Stimulated activated CD4-positive, alpha-beta T cell treated with anti-CD3 and anti-CD28 coated beads, Interleukin-4, amount 100 ng/mL, for 48 hours (primary cell): Measurements from ENCODE around the gene CTDSPL.
"Not testable (repeated sequence)": the region's sequence is repeated elsewhere in the genome, so short reads cannot be mapped to it uniquely, and the experiment has no call there.

Experiments
- DNase-seq, 2 donors: peaks; one replicate each; pipeline ENCODE4 v3.0.0-alpha.2; 2020; ENCODE audit warnings: low read depth in 2 of 2

CTDSPL gene

DNA sequence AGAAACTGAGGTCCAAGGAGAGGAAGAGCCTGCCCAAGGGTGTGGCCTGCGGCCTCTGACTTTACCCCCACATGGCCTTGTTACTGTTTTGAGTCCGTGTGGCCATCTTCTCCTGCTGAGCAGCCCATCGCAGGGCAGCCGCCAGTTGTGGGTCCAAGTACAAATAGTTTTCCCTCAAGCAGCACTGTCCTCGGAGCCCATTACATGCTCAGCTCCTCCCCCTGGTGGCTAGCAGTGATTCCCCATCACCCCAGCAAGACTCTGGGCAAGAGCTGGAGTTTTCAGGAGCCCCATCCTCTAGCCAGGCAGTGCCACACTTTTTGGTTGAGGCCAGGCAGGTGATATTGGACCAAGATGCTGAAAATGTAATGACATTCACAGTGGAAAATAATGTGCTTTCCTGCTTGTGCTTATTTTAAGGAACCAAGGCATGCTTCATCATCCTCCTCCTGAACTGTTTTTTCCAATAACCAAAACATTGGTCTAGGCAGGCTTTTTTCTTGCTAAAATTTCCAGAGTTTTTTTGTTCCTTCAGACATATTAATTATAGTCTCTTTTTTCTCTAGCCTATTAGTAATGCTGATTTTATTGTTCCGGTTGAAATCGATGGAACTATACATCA is 105.7 kb downstream of the CTDSPL start:
- DNase-seq: peak; percentile 49 to 59

DNA sequence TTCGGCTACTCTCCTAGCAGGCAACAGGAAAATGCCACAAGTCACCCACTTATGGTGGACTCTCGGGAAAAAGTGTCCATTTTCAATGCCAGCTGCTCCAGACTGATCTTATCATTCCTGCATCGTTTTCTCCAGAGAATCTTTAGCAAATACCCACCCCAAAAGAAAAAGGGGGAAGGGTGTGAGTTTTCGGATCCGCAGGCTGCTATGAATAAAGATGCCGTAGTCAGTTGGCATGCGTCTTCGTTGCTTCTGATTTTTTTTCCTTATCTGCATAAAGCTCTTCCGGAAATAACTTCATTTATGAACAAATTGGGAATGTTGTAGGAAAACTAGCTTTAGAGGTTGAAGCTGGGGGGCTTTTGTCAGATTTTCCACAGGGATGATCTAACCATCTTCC is 106.5 kb downstream of the CTDSPL start:
- DNase-seq: no peak

DNA sequence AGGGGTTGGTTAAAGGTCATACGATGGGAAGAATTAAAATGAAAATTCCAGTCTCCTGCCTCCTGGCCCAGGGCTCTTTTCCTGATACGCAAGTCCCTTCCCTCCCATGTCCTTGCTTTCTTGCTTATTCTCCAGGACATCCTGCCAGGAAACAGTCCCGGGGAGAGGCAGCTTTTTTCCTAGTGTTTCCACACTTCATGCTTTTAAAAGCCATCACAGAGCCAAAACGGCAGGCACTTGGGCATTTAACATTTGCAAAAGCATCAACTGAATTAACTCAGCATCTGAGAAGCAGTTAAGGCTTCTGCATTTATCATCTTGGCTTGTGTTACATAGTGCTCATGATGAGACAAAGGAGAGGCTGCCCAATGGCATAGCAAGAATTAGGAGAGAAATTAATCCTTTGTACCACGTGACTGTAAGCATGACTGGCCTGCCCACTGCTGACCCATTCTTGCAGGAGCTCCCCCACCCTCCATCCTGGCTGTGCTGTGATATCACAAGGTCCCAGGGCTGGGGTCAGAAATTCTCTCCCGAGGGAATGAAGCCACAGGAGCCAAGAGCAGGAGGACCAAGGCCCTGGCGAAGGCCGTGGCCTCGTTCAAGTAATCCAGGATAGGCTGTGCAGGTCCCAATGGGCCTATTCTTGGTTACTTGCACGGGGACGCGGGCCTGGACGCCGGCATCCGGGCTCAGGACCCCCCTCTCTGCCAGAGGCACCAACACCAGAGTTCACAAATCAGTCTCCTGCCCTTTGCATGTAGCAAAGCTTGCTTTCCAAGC is 107.3 kb downstream of the CTDSPL start:
- no peak for DNase-seq

DNA sequence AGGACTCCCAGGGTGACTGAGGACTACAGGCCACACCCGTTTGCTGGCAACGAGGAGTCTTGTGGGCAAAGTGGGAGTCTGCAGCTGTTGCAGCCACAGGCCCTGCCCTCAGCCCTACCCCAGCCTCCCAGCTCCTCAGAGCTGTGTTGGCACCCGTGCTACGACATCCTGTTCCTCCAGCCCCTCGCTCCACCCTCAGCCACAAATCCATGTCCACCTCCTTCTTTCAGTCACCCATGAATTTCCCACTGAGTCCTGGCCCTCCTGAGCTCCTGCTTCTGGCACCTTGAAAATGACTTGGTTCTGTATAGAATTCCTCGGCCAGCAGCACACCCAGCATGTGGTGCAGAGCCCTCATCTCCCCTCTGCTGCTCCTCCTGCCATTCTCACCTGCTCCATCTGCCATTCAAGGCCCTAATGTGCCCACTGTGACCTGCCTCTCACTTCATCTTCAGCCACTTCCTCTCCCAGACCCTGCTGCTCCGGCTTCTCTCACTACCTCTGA is 108.0 kb downstream of the CTDSPL start:
- no peak for DNase-seq

DNA sequence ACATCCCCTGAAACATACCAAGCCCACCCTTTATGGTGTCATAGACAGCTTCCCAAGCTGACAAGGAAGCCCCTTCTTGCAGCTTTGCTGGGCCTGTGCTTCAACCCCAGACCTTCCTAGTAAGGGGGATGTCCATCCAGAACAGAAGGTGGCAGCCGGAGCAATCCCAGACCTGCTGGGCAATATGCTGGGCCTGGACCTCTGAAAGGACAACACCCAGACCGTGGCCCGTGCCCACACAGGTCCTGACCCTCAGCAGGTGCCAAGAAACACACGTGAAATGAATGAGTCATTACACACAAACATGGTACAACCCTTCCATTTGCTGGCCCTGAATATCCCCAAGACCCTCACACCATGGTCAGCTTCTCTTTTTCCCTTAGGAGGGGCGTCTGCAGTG is 109.1 kb downstream of the CTDSPL start:
- no peak for DNase-seq

DNA sequence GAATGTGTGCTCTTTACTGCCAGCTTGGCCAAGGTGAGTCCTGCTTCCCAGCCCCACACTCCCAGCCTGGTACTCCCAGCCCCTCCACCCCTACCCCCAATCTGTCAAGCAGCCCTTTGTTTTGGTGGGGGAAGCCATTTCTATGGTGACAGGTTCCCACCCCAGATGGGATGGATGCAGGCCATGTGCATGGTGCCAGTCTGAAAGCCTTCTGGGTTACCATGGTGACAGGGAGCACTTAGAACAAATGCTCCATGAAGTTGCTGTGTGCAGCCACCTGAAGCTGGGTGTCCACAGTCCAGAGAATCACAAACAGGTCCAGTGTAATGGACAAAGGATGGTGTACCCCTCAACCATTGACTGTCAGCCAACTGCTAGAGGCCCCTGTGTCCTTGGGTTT is 109.8 kb downstream of the CTDSPL start:
- no peak for DNase-seq

DNA sequence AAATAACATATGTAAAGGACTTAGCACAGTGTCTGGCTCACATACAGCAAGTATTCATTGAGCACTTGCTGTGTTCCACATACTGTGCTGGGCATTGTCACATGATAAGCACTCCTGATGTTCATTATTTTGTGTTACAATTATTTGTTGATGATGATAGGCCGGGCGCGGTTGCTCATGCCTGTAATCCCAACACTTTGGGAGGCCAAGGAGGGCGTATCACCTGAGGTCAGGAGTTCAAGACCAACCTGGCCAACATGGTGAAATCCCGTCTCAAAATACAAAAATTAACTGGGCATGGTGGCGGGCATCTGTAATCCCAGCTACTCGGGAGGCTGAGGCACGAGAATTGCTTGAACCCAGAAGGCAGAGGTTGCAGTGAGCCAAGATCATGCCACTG is 110.4 kb downstream of the CTDSPL start:
- DNase-seq: not testable (repeated sequence)

DNA sequence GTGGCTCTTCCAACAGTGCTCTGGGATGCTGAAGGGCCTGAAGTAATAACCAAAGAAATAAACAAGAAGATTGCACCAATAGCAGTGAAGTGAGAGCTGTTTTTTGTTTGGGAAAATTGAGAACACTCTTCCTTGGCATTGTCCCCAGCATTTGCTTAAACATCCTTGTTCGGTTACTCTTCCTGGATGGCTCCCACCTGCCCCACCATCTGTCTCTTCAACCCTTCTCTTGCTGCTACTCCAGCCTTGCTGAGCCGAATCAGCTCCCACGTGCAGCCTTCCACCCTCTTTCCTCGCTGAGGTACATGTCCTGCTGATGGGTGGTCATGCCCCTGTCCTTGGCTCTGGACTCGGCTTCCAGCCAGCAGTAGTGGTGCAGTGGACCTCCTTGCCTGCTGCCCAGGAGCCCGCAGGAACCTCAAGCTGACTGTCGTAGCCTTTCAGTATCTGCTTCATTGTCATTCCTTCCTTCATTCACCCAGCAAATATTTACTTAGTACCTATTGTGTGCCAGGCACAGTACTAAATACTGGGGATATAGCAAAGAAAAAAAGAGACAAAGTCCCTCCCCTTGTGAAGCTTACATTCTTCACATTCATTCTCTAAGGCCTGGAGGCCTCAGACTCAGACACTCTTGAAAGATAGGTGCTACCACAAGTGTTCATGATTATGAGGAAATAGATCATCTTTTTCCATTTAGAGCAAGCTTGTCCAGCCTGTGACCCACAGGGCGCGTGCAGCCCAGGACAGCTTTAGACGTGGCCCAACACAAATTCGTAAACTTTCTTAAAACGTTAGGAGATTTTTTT is 111.8 kb downstream of the CTDSPL start:
- no peak for DNase-seq

DNA sequence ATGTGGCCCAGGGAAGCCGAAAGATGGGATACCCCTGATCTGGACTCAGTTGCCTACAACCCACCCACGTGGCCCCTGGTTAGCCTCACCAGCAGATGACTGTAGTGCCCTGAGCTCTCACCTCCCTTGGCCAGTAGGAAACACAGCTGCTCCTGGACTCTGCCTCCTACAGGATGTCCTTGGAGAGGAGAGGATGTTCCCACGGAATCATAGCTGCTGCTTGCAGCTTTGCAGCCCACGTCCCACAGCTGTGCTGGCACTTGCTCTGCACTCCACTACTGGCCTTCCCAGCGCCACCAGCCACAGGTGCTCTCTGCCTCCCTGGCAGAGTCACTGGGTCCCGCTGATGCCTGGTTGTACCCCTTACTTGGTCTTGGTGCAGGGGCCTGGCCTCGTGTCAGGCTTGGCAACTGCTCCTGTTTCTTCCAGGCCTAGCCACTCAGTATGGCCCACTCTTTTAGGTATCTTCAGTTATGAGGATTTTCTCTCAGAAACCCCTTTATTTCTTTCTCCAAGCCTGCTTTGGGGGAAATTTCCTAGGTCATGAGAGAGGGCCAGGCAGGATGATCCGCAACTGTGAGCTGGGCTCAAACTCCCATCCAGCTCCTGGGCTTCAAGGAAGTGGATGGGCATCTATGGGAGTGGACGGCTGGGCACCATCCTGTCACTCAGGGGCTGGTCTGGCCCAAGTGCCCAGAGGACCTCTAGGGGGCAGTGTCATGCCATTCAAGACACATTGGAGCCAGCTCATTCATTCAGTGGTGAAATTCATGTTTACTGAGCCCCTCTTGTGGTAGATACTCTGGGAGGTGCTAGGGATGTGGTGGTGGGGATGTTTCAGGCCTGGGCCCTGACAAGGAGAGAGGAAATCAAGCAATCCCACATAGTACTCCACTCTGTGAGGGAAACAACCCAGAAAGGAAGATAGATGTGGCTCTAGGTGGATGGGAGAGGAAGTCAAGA is 112.7 kb downstream of the CTDSPL start:
- DNase-seq: peak; percentile 56 to 57

DNA sequence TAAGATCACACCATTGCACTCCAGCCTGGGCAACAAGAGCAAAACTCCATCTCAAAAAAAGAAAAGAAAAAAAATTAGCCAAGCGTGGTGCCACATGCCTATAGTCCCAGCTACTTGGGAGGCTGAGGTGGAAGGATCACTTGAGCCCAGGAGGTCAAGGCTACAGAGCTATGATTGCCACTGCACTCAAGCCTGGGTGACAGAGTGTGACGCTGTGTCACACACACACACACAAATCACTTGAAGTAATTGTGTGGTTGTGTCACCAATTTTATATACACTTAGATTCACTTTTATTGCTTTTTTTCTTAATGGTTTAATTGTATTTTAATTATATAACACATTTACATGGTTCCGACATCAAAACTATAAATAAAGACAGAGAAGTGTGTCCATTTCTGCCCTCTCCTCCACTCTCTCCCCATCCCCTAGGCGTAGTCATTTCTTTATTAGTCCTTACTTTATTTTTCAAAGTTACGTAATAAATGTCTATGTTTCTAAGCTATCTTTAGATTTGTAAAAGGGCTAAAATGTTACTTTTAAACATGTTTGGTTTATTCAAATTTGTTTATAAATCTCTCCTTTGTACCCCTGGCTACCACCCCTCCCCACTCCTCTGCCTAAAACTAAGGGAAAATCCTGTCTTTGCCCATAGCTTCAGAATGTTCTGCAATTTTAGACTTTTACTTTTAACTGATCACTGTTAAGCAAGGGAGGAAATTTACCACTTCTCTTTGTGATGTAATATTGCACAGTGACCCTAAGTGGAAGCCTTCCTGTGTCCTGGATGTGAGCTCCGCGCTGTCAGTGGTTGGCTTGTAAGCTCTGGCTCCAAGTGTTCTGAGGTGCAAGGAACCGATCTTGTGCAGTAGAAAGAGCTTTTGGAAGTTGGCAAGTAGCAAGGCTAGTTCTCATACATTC is 118.1 kb downstream of the CTDSPL start:
- no peak for DNase-seq

DNA sequence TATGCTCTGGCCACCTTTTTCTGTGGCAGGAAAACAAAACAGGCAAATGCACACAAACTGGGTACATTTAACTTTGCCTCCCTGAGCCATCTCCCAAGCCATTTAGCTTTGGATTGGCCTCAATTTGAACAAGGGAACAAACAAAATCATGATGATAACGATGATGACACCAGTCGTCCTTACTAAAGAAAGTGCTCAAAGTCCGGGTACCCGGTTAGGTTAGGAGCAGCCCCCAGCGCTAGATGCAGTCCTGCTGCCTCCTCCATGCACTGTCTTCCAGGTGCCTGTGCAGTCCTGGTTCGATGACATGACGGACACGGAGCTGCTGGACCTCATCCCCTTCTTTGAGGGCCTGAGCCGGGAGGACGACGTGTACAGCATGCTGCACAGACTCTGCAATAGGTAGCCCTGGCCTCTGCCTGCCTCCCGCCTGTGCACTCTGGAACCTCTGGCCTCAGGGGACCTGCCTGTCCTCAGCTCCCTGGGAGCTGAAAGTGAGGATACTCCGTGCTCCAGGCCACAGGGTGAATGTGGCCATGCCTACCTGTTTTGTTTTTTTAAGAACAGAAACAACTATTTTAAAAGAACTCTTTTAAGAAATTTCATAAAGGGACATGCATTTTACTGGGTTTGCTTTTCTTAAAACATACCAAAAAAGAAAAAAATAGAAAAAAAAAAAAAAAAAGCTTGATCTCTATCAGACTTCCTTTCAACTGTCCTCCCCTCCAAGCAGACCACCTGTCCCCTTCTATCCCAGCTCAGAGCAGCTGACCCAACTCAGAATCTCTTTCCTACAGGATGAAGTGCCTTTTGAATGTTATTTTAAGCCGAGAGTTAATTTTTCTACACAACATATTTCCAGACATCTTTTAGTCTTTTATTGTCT is 119.0 kb downstream of the CTDSPL start:
- no peak for DNase-seq

DNA sequence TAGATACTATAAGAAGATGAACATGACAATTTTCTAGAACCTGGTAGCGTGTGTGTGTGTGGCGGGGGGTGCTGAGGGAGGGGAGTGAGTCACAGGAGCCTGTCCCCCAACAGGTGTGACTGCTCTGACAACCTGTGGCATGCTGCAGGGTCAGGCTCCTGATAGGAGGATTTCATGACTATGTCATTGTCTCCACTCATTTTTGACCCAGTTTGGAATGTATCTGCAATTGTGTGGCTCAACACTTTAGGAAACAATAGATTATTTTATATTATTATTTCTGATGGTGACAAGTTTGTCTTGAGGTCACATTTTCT is 119.6 kb downstream of the CTDSPL start:
- DNase-seq: no peak

DNA sequence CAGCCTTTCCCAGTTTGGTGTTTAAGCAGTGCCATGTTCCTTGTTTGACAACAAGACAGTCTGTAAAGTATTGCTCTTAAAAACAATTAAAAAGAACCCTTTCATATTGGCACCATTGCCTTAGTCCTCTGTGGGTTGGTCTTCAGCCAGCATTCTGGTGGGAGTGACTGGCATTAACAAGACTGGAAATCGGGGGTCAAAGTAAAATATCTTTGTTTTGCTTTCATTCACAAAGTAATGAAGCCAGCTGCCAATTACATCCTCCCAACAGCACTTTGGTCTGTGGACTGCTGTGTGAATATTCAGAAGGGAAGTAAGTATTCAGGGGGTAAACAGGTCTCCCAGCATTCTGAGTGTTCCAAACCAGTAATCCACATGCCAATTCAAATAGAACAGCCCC is 120.7 kb downstream of the CTDSPL start:
- no peak for DNase-seq

DNA sequence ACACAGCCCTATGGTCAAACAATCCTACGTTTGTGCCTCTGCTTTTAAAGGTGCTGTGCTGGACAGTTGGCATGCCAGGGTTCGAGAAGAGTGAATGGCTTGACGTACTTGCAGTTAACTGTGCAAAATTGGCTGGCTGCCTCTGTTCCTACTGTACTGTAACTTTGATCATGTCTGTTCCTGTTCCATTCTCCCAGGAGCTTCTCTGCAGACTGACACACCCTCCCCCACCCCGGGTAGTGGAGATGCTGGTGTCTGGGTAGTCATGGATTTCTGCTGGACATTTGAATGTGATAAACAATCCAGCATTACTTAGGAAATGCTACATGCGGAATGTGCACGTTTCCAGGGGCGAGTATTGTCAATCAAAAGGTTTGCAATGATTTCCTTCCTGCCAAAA is 122.4 kb downstream of the CTDSPL start:
- no peak for DNase-seq

DNA sequence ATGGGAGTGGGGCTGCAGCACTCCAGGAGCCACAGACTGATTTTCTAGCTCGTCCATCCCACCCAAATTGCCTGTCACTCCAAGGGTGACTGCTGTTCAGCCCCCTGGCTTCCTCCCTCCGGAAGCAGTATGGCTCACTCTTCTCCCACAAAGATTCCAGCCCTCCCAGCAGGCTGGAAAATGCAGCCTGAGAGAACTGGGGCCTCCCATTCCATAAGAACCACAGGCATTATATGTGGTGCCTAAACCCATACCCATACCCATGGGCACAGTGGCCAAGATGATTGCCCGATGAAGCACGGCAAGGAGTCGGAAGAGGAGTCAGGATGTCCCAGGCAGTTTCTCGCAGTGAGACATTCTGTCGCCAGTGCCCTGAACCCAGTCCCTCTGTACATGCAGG is 122.9 kb downstream of the CTDSPL start:
- DNase-seq: no peak

DNA sequence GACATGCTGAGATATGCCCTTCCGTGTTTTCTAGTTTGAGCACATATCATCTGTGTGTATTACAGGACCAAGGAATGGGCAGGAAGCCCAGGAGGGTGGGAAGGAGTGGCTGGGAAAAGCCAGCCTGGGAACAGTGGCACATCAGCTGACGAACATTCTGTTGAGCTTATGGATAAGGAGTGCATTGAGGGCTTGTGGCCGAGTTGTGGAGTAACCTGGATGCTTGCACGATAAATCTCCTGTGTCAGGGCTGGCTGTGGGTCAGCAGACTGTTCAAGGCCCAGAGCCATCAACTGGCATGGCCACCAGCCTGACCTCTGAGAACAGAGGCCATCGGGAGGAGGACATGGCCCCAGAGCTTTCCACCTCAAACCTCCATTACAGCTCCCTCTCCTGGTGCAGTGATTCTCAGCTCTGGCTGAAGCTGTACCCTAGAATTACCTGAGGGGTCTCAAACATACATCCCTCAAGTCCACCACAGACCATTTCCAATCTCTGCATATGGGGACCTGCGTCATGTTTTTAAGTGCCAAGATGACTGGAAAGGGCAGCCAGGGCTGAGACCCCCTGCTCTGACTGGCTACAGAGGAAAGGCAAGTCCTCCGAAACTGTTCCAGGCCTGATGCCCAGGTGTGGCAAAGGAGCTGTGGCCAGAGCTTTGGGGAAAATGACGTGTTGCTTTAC is 124.1 kb downstream of the CTDSPL start:
- DNase-seq: no peak

DNA sequence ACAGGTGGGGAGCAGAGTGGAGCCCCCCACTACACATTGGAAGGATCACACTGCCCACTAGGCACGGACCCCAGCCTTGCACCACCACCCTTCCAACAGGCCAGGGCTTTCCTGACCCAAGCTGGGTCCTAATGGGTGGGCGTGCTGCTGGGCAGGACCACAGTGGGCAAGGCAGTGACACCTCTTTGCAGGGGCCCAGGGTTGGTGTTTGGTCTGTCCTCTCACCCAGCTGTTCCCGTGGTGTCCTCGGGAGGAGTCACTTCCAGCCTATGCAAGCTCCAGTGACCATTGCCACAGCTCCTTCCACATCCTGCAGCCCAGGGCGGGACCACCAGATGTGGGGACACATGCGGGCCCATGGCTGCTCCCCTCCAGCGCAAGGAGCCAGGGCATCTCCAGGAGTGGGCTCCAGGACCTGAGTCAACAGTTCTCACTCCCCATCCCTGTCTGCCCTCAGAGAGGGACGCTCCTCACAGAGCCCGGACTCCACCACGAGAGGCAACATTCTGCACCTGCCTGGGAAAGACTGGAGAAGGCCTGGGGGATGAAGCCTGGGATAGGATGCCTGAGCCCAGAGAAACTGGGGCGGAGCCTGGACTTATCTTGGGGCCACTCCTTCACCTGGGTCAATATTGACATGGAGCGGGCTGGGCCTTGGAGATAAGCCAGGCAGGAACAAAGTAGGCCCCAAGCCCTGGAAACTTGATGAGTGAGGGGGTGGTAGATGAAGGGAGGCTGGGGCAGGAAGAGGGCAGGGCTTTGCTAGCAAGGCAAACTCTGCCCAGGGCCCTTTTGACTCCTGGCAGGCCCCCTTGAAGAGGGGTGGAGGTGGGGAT is 125.0 kb downstream of the CTDSPL start:
- no peak for DNase-seq

DNA sequence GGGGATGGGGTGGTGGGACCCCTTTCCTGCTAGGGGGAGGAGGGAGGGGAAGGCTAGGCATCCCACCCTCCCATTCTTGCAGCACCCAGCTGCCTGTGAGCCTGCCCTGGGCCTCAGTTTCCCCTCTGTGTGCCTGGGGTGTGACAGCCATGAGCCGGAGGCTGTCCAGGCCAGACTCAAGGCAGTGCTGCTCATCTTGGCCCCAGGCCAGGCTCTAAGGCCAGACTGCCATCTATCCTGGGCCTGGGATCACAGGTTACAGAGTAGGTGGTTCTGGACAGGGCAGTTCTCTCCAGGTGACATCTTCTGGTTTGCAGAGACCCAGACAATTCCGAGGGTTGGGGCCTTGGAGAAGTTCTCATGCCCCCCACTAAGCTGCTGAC is 125.6 kb downstream of the CTDSPL start:
- no peak for DNase-seq
